Measurements from ENCODE around the gene PLD5.
"Not testable (repeated sequence)": the region's sequence is repeated elsewhere in the genome, so short reads cannot be mapped to it uniquely, and the experiment has no call there.

PLD5 gene

DNA sequence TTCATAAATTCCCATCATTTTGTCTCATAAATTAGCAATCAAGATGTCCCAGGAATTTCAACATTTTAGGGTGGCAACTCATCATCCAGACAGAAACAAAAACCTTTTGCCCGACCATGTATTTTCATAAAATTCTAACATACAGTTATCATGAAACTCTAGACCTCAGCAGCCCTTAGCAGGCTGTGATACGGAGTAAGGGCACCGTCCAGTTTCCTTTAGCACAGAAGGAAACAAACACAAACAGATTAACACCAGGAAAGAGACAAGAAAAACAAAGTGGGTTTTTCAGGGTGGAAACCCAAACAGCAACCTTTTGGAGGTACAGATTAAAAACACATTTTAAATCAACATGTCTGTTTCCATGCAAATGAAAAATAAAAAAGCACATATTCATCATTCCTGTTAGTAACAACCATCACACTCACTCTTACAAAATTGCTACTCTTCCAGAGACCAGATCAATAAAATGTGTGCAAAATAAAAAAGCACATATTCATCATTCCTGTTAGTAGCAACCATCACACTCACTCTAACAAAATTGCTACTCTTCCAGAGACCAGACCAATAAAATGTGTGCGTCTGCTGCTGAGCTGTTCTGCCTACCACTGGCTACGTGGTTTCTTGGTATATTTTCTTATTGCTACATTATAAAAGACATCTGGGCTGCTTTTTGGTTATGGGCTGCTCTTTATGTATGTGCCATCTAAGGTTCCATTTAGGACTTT, 241.6 kb downstream of the PLD5 start:
- H3K9me3 Mint-ChIP-seq, H3K4me3 Mint-ChIP-seq: not testable (repeated sequence)

DNA sequence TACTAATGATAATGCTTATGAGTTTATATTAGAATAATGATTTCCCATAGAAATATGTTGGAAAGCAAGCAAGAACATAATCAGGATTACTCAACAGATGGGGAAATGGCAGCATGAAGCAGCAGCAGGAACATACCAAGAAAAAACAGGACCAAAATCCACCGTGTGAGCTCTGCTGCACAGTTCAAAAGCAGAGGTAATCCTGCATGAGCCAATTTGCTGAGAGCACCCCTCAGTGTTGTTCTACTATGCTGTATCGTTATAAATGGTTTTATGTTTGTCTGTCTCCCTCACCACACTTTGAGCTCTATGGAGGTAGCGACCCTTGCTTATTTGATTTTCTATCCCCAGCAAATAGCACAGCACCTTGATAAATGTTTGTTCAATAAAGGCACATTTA, 246.1 kb downstream of the PLD5 start:
- H3K27me3 Mint-ChIP-seq, H3K36me3 Mint-ChIP-seq, H3K4me1 Mint-ChIP-seq, H3K27ac Mint-ChIP-seq, H3K4me3 Mint-ChIP-seq, H3K9me3 Mint-ChIP-seq: not testable (repeated sequence)

More for the DNA sequence above, 241.6 kb downstream of the PLD5 start:
- H3K4me1 Mint-ChIP-seq, H3K27ac Mint-ChIP-seq, H3K36me3 Mint-ChIP-seq, H3K27me3 Mint-ChIP-seq: not testable (repeated sequence)

DNA sequence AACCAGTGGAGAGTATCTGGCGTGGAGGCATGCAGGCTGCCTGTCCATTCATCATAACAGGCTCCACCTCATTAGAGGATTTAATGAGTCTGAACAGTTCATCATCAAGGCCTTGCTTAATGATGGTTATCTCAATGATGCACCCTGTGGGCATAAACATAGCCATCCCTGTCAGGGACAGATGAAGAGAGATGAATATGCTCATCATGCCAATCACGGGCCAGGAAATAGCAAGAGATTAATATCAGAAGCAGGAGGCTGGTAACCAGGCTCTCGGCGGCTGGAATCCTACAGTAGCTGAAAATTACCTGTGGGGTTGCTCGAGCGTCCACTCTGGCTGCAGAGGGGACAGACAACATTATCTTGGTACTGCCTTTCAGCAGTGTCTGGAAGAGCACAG, 247.7 kb downstream of the PLD5 start:
- not testable (repeated sequence) for H3K4me1 Mint-ChIP-seq, H3K36me3 Mint-ChIP-seq, H3K4me3 Mint-ChIP-seq, H3K27me3 Mint-ChIP-seq, H3K27ac Mint-ChIP-seq, H3K9me3 Mint-ChIP-seq

DNA sequence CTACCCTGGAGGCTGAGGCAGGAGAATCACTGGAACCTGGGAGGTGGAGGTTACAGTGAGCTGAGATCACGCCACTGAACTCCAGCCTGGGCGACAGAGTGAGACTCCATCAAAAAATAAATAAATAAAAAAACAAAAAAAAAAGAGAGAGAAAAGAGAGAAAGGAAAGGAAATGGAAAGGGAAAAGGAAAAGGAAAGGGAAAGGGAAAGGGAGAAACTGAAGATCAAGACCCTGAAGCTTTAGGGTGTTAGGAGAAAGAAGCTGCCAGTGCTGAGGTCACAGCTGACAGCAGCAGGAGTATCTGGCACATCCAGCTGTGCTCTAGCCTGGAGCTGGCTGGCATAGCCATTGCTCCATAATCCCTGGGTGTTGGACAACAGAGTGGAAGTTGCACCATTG, 257.5 kb downstream of the PLD5 start:
- not testable (repeated sequence) for H3K27me3 Mint-ChIP-seq, H3K36me3 Mint-ChIP-seq, H3K9me3 Mint-ChIP-seq, H3K4me1 Mint-ChIP-seq, H3K27ac Mint-ChIP-seq, H3K4me3 Mint-ChIP-seq

DNA sequence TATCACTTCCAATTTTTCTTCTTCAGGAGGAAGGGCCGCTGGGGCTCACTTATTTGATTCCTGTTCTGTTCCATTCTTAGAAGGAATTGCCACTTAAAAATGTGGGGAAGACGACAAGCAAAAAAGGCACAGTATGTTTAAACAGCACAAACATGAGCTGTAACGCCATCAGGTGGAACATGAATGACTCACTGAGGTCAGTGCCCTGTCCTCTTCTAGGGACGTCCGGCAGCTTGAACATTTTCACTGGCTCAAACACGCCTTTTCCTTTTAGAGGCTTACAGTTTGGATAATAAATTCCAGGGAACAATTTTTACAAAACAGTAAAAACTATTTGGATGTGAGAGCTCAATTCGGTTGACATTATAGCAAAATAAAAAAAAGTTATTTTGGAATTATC, 260.1 kb downstream of the PLD5 start:
- H3K36me3 Mint-ChIP-seq, H3K27ac Mint-ChIP-seq, H3K27me3 Mint-ChIP-seq, H3K4me1 Mint-ChIP-seq, H3K4me3 Mint-ChIP-seq, H3K9me3 Mint-ChIP-seq: not testable (repeated sequence)

DNA sequence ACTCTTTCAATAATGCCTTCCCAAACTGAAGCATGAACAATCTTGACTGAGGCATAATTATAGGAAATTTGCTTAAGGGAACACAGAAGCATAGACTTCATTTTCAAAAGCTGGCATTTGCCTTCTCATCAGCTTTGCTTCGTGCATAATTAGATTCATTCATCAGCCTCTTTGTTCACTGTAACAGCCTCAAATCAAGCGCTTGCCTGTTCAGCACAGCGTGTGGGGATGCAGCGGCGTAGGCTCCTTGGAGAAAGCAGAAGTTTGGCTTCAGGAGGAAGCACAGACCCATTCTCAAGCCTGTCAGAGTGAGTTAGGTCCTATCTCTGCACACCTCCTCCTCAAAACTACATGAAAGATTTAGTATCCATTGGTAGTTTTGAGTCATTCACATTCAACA, 279.2 kb downstream of the PLD5 start:
- no peak overlapping the region for H3K27ac Mint-ChIP-seq
- peaks cover 1% of the 10 kb centered on the region for H3K27me3 Mint-ChIP-seq
- no peaks in the 10 kb centered on the region for H3K36me3 Mint-ChIP-seq
- no peaks in the 10 kb centered on the region for H3K4me1 Mint-ChIP-seq
- H3K9me3 Mint-ChIP-seq, result no peaks in the 10 kb centered on the region
- H3K4me3 Mint-ChIP-seq, result no peak overlapping the region

DNA sequence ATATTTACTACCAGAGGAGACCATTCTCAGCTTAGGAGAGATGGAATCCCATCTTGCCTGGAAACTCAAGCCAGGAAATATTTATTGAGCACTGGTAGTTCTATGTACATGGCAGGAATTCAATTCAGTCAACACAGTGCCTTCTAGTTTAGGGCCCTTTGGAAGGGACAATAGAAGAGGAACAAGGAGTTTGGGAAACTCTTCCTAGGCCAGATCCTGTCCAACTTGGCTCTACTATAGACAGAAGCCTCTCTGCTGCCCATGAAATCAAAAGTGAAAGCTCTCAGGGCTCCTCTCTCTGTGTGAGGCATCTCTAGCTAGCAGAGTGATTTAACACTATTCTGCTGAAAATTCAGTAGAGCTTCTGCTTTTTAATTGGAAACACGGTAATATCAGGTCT, 281.0 kb downstream of the PLD5 start:
- H3K27me3 Mint-ChIP-seq, result peaks cover 1% of the 10 kb centered on the region
- no peaks in the 10 kb centered on the region for H3K9me3 Mint-ChIP-seq
- H3K4me1 Mint-ChIP-seq, result no peaks in the 10 kb centered on the region
- no peaks in the 10 kb centered on the region for H3K36me3 Mint-ChIP-seq
- H3K4me3 Mint-ChIP-seq, result no peak overlapping the region
- H3K27ac Mint-ChIP-seq, result no peak overlapping the region

DNA sequence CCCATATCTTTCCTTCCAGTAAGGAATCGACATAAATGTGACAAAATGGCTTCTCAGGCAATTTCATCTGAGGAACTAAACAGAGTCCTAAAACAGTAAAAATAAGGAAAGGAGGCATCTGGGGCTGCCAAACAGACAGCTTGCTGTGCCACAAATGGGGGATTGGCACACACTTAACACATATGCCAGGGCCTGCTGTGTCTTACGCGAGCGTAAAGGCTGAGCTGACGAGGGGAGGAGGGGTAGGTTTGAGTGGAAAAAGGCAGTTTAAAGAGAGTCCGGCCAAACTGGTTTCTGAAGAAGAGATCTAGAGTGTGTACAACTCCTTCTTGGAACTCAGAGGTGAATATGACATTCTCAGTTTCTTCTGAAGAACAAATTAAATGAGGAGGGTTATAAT, 281.5 kb downstream of the PLD5 start:
- H3K36me3 Mint-ChIP-seq, result no peaks in the 10 kb centered on the region
- no peak overlapping the region for H3K27ac Mint-ChIP-seq

DNA sequence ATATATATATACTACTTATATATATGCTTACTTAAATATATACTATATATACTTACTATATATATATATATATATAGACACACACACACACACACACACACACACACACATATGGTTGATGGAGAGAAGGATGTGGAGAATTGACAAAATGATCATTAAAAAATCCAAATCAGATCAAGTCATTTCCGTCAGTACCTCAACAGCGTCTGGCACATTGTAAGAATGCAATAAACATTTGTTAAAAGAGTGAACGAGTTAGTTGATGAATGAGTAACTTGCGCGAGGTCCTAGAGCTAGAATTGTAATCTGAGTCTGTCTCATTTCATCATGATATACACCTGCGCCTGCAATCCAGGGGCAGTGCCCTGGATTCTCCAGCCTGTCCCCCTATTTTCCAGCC, 282.6 kb downstream of the PLD5 start:
- no peaks in the 10 kb centered on the region for H3K4me1 Mint-ChIP-seq
- H3K27me3 Mint-ChIP-seq, result peaks cover 1% of the 10 kb centered on the region
- H3K36me3 Mint-ChIP-seq, result no peaks in the 10 kb centered on the region
- H3K27ac Mint-ChIP-seq, result no peak overlapping the region
- no peaks in the 10 kb centered on the region for H3K9me3 Mint-ChIP-seq
- no peak overlapping the region for H3K4me3 Mint-ChIP-seq

More for the DNA sequence above, 281.5 kb downstream of the PLD5 start:
- Mint-ChIP-seq H3K9me3 (no peaks in the 10 kb centered on the region), H3K27me3 (peaks cover 1% of the 10 kb centered on the region), H3K4me3 (no peak overlapping the region), H3K4me1 (no peaks in the 10 kb centered on the region)

DNA sequence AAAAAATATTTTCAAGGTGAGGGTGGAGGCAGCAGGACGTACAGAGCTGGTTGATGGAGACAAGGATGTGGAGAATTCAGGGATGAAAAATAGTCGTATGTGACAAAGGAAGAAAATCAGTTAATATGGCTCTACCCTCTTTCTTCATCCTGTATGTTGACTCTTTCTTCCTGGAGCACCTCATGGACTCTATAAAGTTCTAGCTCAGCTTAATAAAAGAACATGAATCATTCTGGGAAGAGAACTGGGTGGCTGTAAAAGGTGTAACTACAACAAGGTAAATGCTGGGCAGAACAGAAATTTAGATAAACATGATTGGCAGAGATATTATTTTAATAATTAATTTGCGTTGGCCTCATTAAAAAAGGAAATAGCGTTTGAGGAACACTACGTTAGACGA, 283.8 kb downstream of the PLD5 start:
- no peaks in the 10 kb centered on the region for H3K27me3 Mint-ChIP-seq
- H3K27ac Mint-ChIP-seq, result no peak overlapping the region
- H3K4me3 Mint-ChIP-seq, result no peak overlapping the region
- H3K4me1 Mint-ChIP-seq, result no peaks in the 10 kb centered on the region
- H3K36me3 Mint-ChIP-seq, result no peaks in the 10 kb centered on the region
- H3K9me3 Mint-ChIP-seq, result no peaks in the 10 kb centered on the region

DNA sequence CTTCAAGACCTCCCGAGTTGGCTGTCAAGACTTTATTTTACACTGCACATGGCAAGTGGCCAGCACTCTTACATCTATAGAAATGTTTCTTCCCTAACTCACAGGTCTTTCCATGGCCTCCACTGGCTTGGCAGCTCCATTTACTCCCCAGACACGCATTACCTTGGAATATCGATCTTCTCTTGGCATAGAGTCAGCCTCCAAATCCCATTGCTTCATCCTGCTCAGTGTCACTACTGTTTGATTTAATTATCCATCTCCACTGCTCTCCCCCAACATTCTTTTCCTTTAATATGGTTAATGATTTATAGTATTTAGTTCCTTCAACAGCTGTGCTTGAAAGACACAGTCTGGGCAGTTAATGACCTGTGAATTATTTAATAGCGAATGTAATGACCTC, 284.4 kb downstream of the PLD5 start:
- no peaks in the 10 kb centered on the region for H3K4me1 Mint-ChIP-seq
- no peaks in the 10 kb centered on the region for H3K27me3 Mint-ChIP-seq
- no peak overlapping the region for H3K4me3 Mint-ChIP-seq
- H3K36me3 Mint-ChIP-seq, result no peaks in the 10 kb centered on the region
- no peak overlapping the region for H3K27ac Mint-ChIP-seq
- no peaks in the 10 kb centered on the region for H3K9me3 Mint-ChIP-seq

DNA sequence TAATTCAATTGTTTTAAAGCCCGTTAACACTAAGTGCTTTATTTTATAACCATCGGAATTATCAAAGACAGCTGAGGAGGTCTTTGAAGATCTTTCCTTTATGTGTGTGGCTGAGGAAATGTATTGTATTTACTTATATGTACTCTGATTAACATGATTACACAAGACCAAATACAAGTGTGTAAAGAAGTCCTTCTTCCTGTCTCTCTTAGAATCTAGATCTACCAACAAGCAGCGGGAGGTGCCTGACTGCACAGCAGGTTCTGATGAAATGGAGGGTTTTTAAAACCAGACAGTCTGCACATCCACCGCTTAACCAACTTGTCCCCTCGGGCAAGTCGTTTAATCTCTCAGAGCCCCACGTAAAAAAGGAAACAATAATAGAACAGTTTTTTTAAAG, 285.1 kb downstream of the PLD5 start:
- Mint-ChIP-seq H3K4me3 (no peak overlapping the region), H3K9me3 (no peaks in the 10 kb centered on the region), H3K27ac (no peak overlapping the region), H3K36me3 (no peaks in the 10 kb centered on the region), H3K27me3 (no peaks in the 10 kb centered on the region), H3K4me1 (no peaks in the 10 kb centered on the region)

DNA sequence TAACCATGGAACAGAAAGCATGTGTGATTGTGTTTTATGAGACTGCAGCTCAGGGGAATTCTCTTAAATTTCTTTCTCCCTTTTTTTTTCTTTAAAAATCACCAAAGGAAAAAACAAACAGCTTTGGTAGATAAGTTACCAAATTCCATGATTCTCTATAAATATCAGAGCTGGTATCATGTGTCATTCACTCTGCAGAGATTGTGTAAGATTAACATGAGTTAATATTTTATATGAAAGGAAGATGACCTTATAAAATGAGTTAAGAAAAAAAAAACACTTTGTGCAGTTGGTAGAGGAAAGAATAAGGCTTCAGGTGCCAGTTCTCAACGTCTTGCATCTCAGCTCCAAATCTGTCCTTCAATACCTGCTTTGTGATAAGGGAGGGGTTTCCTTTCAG, 287.4 kb downstream of the PLD5 start:
- Mint-ChIP-seq H3K27me3 (no peaks in the 10 kb centered on the region), H3K36me3 (no peaks in the 10 kb centered on the region), H3K9me3 (no peaks in the 10 kb centered on the region), H3K4me3 (no peak overlapping the region), H3K4me1 (no peaks in the 10 kb centered on the region), H3K27ac (no peak overlapping the region)

DNA sequence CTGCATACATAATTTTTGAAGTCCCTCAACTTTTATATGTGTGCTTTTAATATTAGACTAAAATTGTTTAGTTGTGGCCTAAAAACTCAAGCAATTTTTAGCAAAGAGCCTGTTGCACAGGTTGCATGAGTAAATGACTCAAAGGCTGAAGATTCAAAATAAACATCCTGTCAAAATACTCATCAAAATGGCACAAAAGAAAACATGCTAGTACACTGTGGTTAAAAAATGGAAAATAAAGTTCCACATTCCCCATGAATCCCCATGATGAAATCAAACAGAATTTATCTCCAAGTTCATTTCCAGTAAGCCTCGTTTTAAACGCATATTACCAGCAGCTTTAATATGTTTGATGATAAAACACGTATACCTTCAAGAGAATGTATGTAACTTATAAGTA, 295.5 kb downstream of the PLD5 start:
- no peak overlapping the region for H3K4me3 Mint-ChIP-seq
- no peak overlapping the region for H3K27ac Mint-ChIP-seq
- no peaks in the 10 kb centered on the region for H3K9me3 Mint-ChIP-seq
- H3K4me1 Mint-ChIP-seq, result no peaks in the 10 kb centered on the region
- H3K27me3 Mint-ChIP-seq, result peaks cover 2% of the 10 kb centered on the region
- no peaks in the 10 kb centered on the region for H3K36me3 Mint-ChIP-seq

DNA sequence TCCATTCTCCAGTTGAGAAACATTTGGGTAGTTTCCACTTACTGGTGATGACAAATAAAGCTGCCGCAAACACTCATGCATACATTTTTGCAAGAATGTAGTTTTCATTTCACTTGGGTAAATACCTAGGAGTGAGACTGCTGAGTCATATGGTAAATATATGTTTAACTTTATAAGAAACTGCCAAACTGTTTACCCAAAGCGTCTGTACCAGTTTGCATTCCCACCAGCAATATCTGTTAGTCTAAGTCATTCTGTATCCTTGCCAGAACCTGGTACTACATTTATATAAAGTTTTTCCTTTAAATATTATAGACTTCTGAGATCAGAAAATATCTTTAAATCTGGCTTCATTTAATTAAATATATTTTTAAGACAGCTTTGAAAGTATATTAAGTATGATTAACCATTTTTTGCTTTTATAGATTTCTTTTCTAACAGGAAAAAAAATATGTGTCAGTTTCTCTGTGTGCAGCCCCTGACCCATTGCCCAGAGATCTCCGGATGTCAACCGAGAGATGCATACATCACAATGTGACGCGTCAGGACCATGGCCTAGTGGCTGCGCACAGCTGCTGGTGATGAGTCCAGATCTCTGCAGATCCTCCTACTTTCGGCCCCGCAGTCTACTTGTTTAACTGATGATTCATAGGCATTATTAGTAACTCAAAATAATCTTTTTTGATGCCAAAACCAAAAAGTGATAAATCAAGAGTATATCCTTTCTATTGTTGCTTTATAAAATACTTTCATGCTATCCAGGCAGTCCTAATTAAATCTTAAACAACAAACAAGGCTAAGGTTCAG, 298.5 kb downstream of the PLD5 start:
- Mint-ChIP-seq H3K27me3 (peaks cover 2% of the 10 kb centered on the region), H3K4me3 (no peak overlapping the region), H3K27ac (no peak overlapping the region), H3K9me3 (no peaks in the 10 kb centered on the region), H3K4me1 (no peaks in the 10 kb centered on the region), H3K36me3 (no peaks in the 10 kb centered on the region)

DNA sequence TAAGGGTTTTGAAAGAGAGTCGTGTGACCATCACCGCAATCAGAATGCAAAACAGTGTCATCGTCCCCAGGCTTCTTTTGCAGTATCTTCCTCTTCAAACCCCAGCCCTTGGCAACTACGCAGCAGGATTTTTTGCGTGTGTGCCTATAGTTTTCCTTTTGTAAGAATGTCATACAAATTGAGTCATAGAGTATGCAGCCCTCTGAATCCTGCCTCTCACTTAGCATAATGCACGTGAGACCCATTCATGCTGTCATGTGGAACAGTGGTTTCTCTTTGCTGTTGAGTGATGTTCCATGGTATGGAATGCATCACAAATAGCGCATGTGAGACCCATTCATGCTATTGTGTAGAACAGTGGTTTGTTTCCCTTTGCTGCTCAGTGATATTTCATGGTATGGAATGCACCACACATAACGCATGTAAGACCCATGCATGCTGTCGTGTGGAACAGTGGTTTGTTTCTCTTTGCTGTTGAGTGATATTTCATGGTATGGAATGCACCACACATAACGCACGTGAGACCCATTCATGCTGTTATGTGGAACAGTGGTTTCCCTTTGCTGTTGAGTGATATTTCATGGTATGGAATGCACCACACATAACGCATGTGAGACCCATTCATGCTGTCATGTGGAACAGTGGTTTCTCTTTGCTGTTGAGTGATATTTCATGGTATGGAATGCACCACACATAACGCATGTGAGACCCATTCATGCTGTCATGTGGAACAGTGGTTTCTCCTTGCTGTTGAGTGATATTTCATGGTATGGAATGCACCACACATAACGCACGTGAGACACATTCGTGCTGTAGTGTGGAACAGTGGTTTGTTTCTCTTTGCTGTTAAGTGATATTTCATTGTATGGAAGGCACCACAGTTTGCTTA, 299.4 kb downstream of the PLD5 start:
- H3K36me3 Mint-ChIP-seq, H3K27ac Mint-ChIP-seq, H3K27me3 Mint-ChIP-seq, H3K9me3 Mint-ChIP-seq, H3K4me3 Mint-ChIP-seq, H3K4me1 Mint-ChIP-seq: not testable (repeated sequence)

Data from activated naive CD4-positive, alpha-beta T cell treated with anti-CD3 and anti-CD28 coated beads, Interleukin-2, amount 50 U/mL, for 24 hours (primary cell).